Astrocyte of the hippocampus (primary cell): ENCODE results near the gene TAF8.
"Not testable (repeated sequence)": the region's sequence is repeated elsewhere in the genome, so short reads cannot be mapped to it uniquely, and the experiment has no call there.

Source experiments
- DNase-seq: peaks from one replicate; pipeline ENCODE4 v3.0.0; 2011; ENCODE audit warnings: low read depth, low spot score

The TAF8 gene

GRCh38 chr6:42028234-42029061 lies 21.9 kb upstream of the TAF8 start:
- DNase-seq, result peak; percentile 60

- no peak for DNase-seq
Measured at GRCh38 chr6:42029062-42029685, 21.1 kb upstream of the TAF8 start.

- no peak for DNase-seq
Measured at GRCh38 chr6:42029881-42030280, 20.4 kb upstream of the TAF8 start.

GRCh38 chr6:42030585-42031506 lies 19.5 kb upstream of the TAF8 start:
- DNase-seq, result no peak

- no peak for DNase-seq
Measured at GRCh38 chr6:42032366-42032765, 18.0 kb upstream of the TAF8 start.

GRCh38 chr6:42037669-42038068 lies 12.7 kb upstream of the TAF8 start:
- not testable (repeated sequence) for DNase-seq

GRCh38 chr6:42038163-42038562 lies 12.2 kb upstream of the TAF8 start:
- DNase-seq, result no peak

- peak; percentile 82 for DNase-seq
Measured at GRCh38 chr6:42038811-42039408, 11.4 kb upstream of the TAF8 start.

- no peak for DNase-seq
Measured at GRCh38 chr6:42040856-42041480, 9.4 kb upstream of the TAF8 start.

- DNase-seq, result peak; percentile 66
Measured at GRCh38 chr6:42041481-42042053, 8.8 kb upstream of the TAF8 start.

GRCh38 chr6:42042108-42042507 lies 8.2 kb upstream of the TAF8 start:
- DNase-seq, result no peak

GRCh38 chr6:42043787-42044475 lies 6.4 kb upstream of the TAF8 start:
- DNase-seq, result peak; percentile 93

- peak; percentile 96 for DNase-seq
Measured at GRCh38 chr6:42045538-42046460, 4.5 kb upstream of the TAF8 start.

GRCh38 chr6:42046464-42047212 lies 3.7 kb upstream of the TAF8 start:
- peak; percentile 70 for DNase-seq

- no peak for DNase-seq
Measured at GRCh38 chr6:42047213-42047590, 3.1 kb upstream of the TAF8 start.

- DNase-seq, result peak; percentile 39
Measured at GRCh38 chr6:42047790-42048405, 2.4 kb upstream of the TAF8 start.

GRCh38 chr6:42049116-42049809 lies 1.1 kb upstream of the TAF8 start:
- DNase-seq, result no peak

GRCh38 chr6:42049948-42050296 lies 402 bp upstream of the TAF8 start:
- no peak for DNase-seq
